Measurements from ENCODE around the gene LMNTD1. TPM values are rescaled to one million over a fixed set of nuclear protein-coding genes. Genes with fewer than 3 reads are reported as not detected.

LMNTD1 gene
- total RNA-seq, 2 donors from 2014 or later: not detected

GRCh38 chr12:25583545-25583944 lies 30.5 kb upstream of the LMNTD1 start:
- H3K27ac ChIP-seq: no peak overlapping the region
- DNase-seq (ENCODE audit: low spot score): no peak
- no peaks in the 10 kb centered on the region for H3K27me3 ChIP-seq (replicated peaks; ENCODE audit: insufficient read depth)
- H3K36me3 ChIP-seq: no peaks in the 10 kb centered on the region
- no peak for ATAC-seq (ENCODE audit: insufficient number of reproducible peaks, low FRiP score, low read depth)
- TF ChIP-seq CTCF (IDR thresholded peaks at IDR 0.05): no peak
- H3K9me3 ChIP-seq: no peaks in the 10 kb centered on the region
- no peak overlapping the region for H3K4me3 ChIP-seq
- peaks cover 0 to 15% of the 10 kb centered on the region in 2 donors for H3K4me1 ChIP-seq (ENCODE audit: control insufficient read depth in 1 of 2, low read depth in 2 of 2)

GRCh38 chr12:25581067-25581466 lies 28.0 kb upstream of the LMNTD1 start:
- no peak for TF ChIP-seq CTCF (IDR thresholded peaks at IDR 0.05)
- Histone ChIP-seq H3K27ac (no peak overlapping the region), H3K4me1 (ENCODE audit: control insufficient read depth in 1 of 2, low read depth in 2 of 2) (peaks cover 0 to 15% of the 10 kb centered on the region in 2 donors), H3K9me3 (no peaks in the 10 kb centered on the region), H3K4me3 (no peak overlapping the region), H3K36me3 (no peaks in the 10 kb centered on the region), H3K27me3 (replicated peaks; ENCODE audit: insufficient read depth) (no peaks in the 10 kb centered on the region)
- ATAC-seq (ENCODE audit: insufficient number of reproducible peaks, low FRiP score, low read depth) (no peak), DNase-seq (ENCODE audit: low spot score) (no peak)

GRCh38 chr12:25578411-25579143 lies 25.5 kb upstream of the LMNTD1 start:
- Histone ChIP-seq H3K4me1 (ENCODE audit: control insufficient read depth in 1 of 2, low read depth in 2 of 2) (no peaks in the 10 kb centered on the region), H3K27ac (no peak overlapping the region), H3K9me3 (no peaks in the 10 kb centered on the region), H3K27me3 (replicated peaks; ENCODE audit: insufficient read depth) (no peaks in the 10 kb centered on the region), H3K36me3 (no peaks in the 10 kb centered on the region), H3K4me3 (no peak overlapping the region)
- TF ChIP-seq CTCF (IDR thresholded peaks at IDR 0.05): no peak
- no peak for DNase-seq (ENCODE audit: low spot score)
- ATAC-seq (ENCODE audit: insufficient number of reproducible peaks, low FRiP score, low read depth): no peak

- Histone ChIP-seq H3K4me1 (ENCODE audit: control insufficient read depth in 1 of 2, low read depth in 2 of 2) (no peaks in the 10 kb centered on the region), H3K27ac (no peak overlapping the region), H3K4me3 (no peak overlapping the region), H3K36me3 (no peaks in the 10 kb centered on the region), H3K9me3 (no peaks in the 10 kb centered on the region), H3K27me3 (replicated peaks; ENCODE audit: insufficient read depth) (no peaks in the 10 kb centered on the region)
- no peak for ATAC-seq (ENCODE audit: insufficient number of reproducible peaks, low FRiP score, low read depth)
- no peak for TF ChIP-seq CTCF (IDR thresholded peaks at IDR 0.05)
- no peak for DNase-seq (ENCODE audit: low spot score)
Measured at GRCh38 chr12:25574761-25575160, 21.7 kb upstream of the LMNTD1 start.

- Histone ChIP-seq H3K4me3 (no peak overlapping the region), H3K9me3 (no peaks in the 10 kb centered on the region), H3K36me3 (no peaks in the 10 kb centered on the region), H3K27ac (no peak overlapping the region), H3K27me3 (replicated peaks; ENCODE audit: insufficient read depth) (no peaks in the 10 kb centered on the region), H3K4me1 (ENCODE audit: control insufficient read depth in 1 of 2, low read depth in 2 of 2) (no peaks in the 10 kb centered on the region)
- no peak for DNase-seq (ENCODE audit: low spot score)
- ATAC-seq (ENCODE audit: insufficient number of reproducible peaks, low FRiP score, low read depth): no peak
- no peak for TF ChIP-seq CTCF (IDR thresholded peaks at IDR 0.05)
Measured at GRCh38 chr12:25573346-25573745, 20.3 kb upstream of the LMNTD1 start.

All from thoracic aorta (tissue), 2 donors.